NOMO-1 treated with dmso at 0.1 percent for 144 hours (cell line): ENCODE measurements around the gene UROC1.

Experiments
- DNase-seq: peaks from one replicate; lab custom pipeline; 2025; ENCODE audit not compliant: unreplicated experiment; lab: John Stamatoyannopoulos, UW

The UROC1 gene

DNA sequence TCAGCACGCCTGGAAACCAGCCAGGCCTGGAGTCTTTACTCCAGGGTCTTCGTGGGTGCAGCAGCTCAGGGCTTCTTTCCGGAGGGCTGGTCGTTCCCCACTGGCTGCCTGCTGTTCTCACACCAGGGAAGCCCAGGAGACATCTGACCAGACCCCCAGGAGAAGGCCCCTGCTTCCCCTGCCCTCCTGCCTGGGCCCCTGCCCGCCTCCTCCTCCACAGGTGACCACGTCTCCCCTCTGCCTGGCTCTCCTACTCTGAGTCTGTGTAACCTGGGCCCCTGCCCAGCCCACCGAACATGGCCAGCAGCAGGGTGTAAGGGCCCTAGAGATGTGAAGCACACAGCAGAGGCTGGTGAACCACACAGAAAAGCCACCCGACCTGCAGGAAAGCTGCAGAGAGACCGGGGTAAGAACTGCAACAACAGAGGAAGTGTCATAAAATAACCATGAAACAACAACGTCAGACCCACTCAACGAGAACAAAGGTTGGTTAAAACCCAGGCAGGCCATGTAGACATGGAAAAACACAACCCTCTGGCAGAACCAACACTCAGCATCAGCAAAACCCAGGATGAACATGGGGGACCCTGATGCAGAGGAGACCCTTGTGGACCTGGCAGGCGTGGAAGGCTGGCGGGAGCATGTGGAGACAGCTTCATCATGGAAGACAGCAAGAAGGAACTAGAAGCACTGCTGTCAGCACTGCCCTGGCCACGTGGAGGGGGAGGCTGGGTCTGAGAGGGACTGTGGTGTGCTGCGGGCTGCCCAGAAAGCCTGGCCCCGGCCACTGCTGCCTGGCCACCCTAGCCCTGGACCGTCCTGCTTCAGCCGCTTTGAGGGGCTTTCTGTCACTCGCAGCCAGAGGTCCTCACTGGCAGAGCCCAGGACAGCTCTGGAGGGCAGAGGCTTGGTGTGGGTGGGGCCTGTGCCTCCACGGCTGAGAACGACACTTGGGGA is 20.4 kb downstream of the UROC1 start:
- no peak for DNase-seq

- no peak for DNase-seq
Observed at GRCh38 chr3:126495786-126496185, 21.8 kb downstream of the UROC1 start.

GRCh38 chr3:126494970-126495230 is 22.7 kb downstream of the UROC1 start:
- DNase-seq: no peak

GRCh38 chr3:126494204-126494969 is 23.2 kb downstream of the UROC1 start:
- no peak for DNase-seq

DNA sequence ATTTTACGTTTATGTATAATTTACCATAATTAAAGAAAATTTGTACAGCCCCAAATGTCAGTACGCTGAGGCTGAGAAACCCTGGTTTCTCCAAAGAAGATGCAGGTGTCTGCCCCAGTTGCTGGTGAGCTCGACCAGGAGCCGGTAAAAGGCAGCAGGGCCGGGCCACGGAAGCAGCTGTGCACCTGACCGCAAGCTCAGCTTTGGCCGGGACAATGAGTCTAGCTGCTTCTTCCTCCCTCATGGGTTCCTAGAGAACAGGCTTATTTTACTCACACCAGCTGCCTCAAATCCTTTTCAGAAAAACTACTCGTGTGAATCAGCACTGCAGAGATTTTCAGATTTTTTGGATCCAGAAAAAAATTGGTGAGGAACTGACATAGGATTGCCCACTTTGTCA is 23.8 kb downstream of the UROC1 start:
- DNase-seq: no peak

- DNase-seq: no peak
Observed at GRCh38 chr3:126493051-126493450, 24.5 kb downstream of the UROC1 start.

GRCh38 chr3:126491221-126492013 is 26.2 kb downstream of the UROC1 start:
- DNase-seq: no peak

GRCh38 chr3:126490619-126491018 is 27.0 kb downstream of the UROC1 start:
- no peak for DNase-seq

DNA sequence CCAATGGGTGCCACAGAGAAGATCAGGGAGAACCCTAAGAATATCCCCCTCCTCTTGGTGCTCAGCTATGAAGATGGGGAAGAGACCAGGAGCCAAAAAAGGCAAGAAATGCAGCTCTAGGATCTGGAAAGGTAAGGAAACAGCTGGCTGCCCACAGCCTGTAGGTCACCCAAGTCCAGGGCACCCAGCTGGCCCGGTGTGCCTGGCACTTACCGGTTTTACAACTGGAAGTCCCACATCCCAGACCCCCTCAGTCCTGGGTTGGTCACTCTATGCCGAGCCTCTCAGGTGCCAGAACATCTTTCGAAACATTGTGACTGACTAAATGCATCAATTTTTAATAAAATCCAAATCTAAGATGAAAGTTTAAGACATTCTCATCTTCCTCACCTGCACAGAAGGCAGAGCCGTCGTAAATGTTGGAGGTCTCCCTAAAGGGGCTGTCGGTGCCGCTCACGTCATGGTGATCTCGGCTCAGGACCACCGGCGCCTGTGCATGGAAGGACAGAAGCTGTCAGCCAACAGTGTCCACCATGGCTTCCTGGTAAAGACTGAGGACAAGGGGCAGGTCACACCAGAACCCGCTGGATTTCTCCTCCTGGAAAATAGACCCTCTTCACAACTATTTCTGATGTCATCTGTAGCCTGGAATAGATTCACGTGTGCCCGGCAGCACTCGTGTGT is 28.5 kb downstream of the UROC1 start:
- DNase-seq: no peak

DNA sequence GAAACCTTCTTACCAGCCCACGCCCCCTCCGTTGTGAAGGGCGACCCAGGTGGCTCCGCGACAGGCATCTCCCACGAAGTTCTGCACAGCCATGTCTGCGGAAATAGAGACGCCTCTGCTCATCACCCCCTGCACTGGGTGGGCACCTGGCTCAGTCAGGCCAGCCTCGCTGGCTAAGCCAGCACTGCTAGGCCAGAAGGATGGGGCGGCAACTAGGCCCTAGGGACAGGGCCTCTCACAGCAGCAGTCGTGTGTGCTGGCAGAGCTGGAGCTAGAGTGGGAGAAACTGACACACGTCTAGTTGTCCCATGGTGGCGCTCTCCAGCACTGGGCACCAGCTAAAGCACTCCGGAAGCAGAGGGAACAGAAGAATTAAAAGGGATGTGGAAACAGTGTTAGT is 29.4 kb downstream of the UROC1 start:
- no peak for DNase-seq

- DNase-seq: peak; percentile 52
Observed at GRCh38 chr3:126487151-126487771, 30.3 kb downstream of the UROC1 start.

DNA sequence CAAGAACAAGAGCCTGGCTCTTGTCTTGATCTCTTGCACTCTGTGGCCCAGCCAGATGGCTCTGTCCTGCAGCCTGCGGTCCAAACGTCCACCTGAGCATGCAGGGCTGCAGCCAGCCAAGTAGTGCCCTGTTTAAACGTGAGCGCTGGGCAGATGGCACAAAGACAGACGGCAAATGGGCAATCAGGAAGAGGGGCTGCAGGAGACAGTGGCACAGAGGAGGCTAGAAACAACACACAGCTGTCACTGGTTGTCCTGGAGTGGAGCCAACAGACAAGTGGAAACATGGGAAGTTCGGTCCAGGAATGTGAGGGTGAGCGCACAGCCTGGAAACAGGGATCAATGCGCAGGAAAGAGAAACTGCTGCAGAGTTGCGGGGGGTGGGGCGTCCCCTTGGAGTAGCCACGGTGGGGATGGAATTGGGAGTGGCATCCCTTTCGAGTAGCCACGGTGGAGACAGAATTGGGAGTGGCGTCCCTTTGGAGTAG is 31.2 kb downstream of the UROC1 start:
- DNase-seq: no peak

DNA sequence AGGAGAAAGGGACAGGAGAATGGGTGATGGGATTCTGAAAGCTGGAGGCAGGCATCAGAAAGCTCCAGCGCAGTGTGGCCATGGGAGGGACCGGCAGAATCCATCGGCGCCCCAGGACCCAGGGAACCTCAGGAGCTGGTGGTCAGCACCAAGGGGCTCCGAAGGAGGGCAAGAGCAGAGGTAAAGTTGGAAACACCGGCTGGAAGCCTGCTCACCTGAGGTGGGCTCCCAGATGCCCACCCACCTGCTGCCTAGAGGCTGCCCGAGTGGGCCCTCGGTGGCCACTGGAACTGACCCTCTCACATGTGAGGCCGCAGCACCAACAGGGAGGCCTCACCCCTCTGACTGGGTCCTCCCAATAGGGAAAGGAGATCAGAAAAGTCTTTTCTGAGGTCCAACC is 31.6 kb downstream of the UROC1 start:
- DNase-seq: no peak

DNA sequence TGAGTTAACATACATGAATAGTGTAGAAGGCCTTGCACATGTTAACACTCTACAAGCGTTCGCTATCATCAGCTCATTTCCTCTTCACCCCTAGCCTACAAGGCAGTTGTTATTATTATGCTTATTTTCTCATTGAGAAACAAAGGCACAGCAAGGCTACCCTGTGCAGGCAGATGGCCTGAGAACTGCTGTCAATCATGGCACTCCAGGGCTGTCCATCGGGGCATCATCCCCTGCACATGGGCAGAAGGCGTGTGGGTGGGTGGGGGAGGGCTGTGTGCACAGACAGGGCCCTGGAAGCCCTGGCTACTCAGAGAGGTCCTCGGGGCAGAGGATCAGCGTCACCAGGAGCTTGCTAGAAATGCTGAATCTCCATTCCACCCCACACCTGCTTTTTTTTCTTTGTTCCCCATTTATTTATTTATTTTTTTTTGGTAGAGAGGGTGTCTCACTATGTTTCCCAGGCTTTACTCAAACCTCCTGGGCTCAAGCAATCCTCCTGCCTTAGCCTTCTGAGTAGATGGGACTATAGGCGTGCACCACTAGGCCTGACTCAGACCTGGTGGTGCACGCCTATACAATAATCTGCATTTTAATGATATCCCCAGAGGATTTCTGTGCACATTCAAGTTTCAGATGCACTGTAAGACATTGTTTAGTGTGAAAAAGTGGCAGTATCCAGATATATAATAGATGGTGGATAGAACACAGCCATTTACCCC is 32.2 kb downstream of the UROC1 start:
- no peak for DNase-seq

DNA sequence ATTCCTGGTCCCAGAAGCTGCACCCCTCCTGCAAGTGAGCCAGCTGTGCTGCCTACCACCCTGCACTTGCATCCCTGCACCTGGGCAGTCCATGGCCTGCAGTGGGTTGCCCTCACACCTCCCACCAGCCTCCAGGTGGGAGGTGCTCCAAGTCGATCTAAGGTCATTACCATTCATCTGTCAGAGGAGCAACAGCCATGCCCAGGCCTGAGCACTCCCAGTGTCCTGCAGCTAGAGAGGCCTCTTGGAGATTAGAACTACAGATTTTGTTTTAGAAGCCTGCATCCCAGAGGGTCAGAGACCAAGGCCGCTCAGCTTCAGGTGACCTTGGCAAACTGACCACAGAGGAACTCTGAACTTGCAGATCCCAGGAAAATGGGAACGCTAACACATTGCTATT is 32.9 kb downstream of the UROC1 start:
- no peak for DNase-seq

DNA sequence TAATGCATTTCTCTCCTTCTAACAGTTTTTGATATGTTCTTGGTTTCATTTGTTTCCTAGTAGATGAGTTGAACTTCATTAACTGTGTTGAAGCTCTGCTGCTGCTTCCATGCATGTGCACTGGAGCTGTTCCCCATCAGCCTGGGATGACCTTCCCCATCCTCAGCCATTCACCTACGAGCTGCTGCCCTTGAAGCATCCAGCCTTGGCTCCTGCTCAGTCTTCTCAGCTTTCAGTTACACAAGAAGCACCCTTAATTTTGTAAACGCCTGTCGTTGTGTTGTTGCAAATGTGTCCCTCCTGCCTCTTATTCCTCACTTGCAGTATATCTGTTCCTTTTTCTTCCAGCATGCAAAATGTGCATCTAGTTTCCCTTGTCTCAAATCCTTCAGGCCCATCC is 33.4 kb downstream of the UROC1 start:
- DNase-seq: no peak

GRCh38 chr3:126483321-126483761 is 34.2 kb downstream of the UROC1 start:
- no peak for DNase-seq

GRCh38 chr3:126482503-126483255 is 34.9 kb downstream of the UROC1 start:
- no peak for DNase-seq
